Measurements from ENCODE around the gene LRMDA. TPM values are rescaled to one million over a fixed set of nuclear protein-coding genes. Genes with fewer than 3 reads are reported as not detected.

LRMDA gene
- total and polyA plus RNA-seq, 10 of the 15 experiments (the other 5 are each of a cell fraction or from before 2014, with no cell fraction given): 0.07 to 0.54 (median 0.29) TPM; not detected in 4

GRCh38 chr10:75386128-75386527 lies 45.3 kb upstream of the LRMDA start (continued):
- no peak for TF ChIP-seq ZBED1 (IDR thresholded peaks at IDR 0.05; ENCODE audit: borderline replicate concordance)
- no peak for TF ChIP-seq NR2F1 (conservative IDR thresholded peaks at IDR 0.05)
- no peak for TF ChIP-seq POLR2AphosphoS2 (IDR thresholded peaks at IDR 0.05; ENCODE audit: low read depth, low read length)

GRCh38 chr10:75388082-75388481 lies 43.3 kb upstream of the LRMDA start:
- Histone ChIP-seq H4K20me1 (ENCODE audit: control insufficient read depth, insufficient read depth) (no peaks in the 10 kb centered on the region; the same call in none of the 2 replicates), H3K27ac (ENCODE audit: control insufficient read depth, insufficient read depth) (no peak overlapping the region), H3K36me3 (ENCODE audit: control insufficient read depth in 2 of 2, insufficient read depth in 2 of 2, low read length in 1 of 2) (no peaks in the 10 kb centered on the region), H3K4me2 (ENCODE audit: control insufficient read depth, insufficient read depth) (no peak overlapping the region), H3K9ac (ENCODE audit: control insufficient read depth, insufficient read depth, low read length) (no peak overlapping the region), H3K9me3 (replicated peaks; ENCODE audit: control insufficient read depth, insufficient read depth, low read length) (no peaks in the 10 kb centered on the region), H3K27me3 (replicated peaks in 1 of 2; ENCODE audit: control insufficient read depth in 2 of 2, insufficient read depth in 2 of 2, low read length in 1 of 2) (peaks cover 0 to 5% of the 10 kb centered on the region in 2 experiments; a peak in 2 of 4 replicates), H3K4me3 (no peak overlapping the region), H3K4me1 (ENCODE audit: control insufficient read depth, insufficient read depth, low read length) (no peaks in the 10 kb centered on the region), H3K79me2 (ENCODE audit: control insufficient read depth, insufficient read depth, low read length) (no peaks in the 10 kb centered on the region), H2AFZ (ENCODE audit: control insufficient read depth, low read depth, low read length) (no peak overlapping the region)
- ChIA-PET POLR2A (no interaction called here), SMC1A (ENCODE audit: uncharacterized antibody, unreplicated experiment) (no interaction called here), RAD21 (ENCODE audit: unreplicated experiment) (no interaction called here), CTCF (no interaction called here)
- BruUV-seq (replicated peaks): no TSS peak
- ATAC-seq (no peak), FAIRE-seq (no peak), DNase-seq (ENCODE audit: low read depth, low spot score) (no peak)
- WGBS (ENCODE audit: insufficient coverage, insufficient replicate concordance, low lambda C conversion rate, missing lambda C conversion rate): 31% methylated on average over 3 of the region's 3 CpGs
- in situ Hi-C loops (cut with MboI) (loop anchor here (25.0 kb wide), 2 partner anchors 649 to 1149 kb away; no protein-coding TSS in a partner anchor), intact Hi-C loops (cut with micrococcal nuclease; ENCODE audit: unreplicated experiment) (no loop called here)
- TF ChIP-seq ASH2L (IDR thresholded peaks at IDR 0.05; ENCODE audit: borderline replicate concordance, low read depth) (no peak), RB1 (IDR thresholded peaks at IDR 0.05; ENCODE audit: borderline replicate concordance) (no peak), SUZ12 (IDR thresholded peaks at IDR 0.05; ENCODE audit: unreplicated experiment) (no peak), MYB (IDR thresholded peaks at IDR 0.05; ENCODE audit: borderline replicate concordance, low read depth, low read length) (no peak), TCF3 (IDR thresholded peaks at IDR 0.05; ENCODE audit: borderline replicate concordance, insufficient read depth, low read depth, low read length) (no peak), HDAC2 (IDR thresholded peaks at IDR 0.05) (no peak), TAF1 (IDR thresholded peaks at IDR 0.05; ENCODE audit: borderline replicate concordance, low read depth, low read length) (no peak), SREBF2 (IDR thresholded peaks at IDR 0.05; ENCODE audit: low read length) (no peak), ETV6 (conservative IDR thresholded peaks at IDR 0.05 in 1 of 2, IDR thresholded peaks at IDR 0.05 in 1 of 2; ENCODE audit: borderline replicate concordance in 1 of 2, low read depth in 1 of 2) (no peak), SUPT20H (IDR thresholded peaks at IDR 0.05; ENCODE audit: borderline replicate concordance, control insufficient read depth, low read depth, low read length) (no peak), SRF (IDR thresholded peaks at IDR 0.05; ENCODE audit: low read depth in 2 of 2, low read length in 2 of 2) (no peak), E2F8 (IDR thresholded peaks at IDR 0.05; ENCODE audit: low read depth, partially characterized antibody) (no peak)
- TF ChIP-seq, protein P1, sequence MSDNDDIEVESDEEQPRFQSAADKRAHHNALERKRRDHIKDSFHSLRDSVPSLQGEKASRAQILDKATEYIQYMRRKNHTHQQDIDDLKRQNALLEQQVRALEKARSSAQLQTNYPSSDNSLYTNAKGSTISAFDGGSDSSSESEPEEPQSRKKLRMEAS (IDR thresholded peaks at IDR 0.05; ENCODE audit: low read depth, low read length): no peak
- TF ChIP-seq, protein P2, sequence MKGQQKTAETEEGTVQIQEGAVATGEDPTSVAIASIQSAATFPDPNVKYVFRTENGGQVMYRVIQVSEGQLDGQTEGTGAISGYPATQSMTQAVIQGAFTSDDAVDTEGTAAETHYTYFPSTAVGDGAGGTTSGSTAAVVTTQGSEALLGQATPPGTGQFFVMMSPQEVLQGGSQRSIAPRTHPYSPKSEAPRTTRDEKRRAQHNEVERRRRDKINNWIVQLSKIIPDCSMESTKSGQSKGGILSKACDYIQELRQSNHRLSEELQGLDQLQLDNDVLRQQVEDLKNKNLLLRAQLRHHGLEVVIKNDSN (IDR thresholded peaks at IDR 0.05; ENCODE audit: borderline replicate concordance, extremely low read length, insufficient read depth, low read depth, low read length): no peak

Measured in GM12878 (cell line).